IMR-90 (cell line): ENCODE data around the gene EGFR. TPM values are rescaled to one million over a fixed set of nuclear protein-coding genes. Genes with fewer than 3 reads are reported as not detected.

Experiments
- ATAC-seq: fragments of 200-7000 bp; cut with Tn5 transposase; 2 replicates; pipeline ENCODE4 v1.9.1; 2020; ENCODE audit warnings: low read depth, mild to moderate bottlenecking, moderate library complexity
- BruUV-seq: library from RNA; stranded (reverse); fragments of 400-500 nt; replicated peaks from 2 replicates; lab custom pipeline; 2021; lab: Mats Ljungman, UMichigan
- CTCF ChIA-PET: fragments of 300-600 bp; formaldehyde crosslinking; extraction: SDS; loops from one replicate; lab custom pipeline; 2021; ENCODE audit warnings: antibody characterized with exemption; lab: Yijun Ruan, JAX
- POLR2A ChIA-PET: fragments of 300-600 bp; sonication (Branson Sonifier 250); formaldehyde crosslinking; loops from one replicate; lab custom pipeline; 2022; ENCODE audit warnings: antibody characterized with exemption; ENCODE audit not compliant: unreplicated experiment; lab: Charles Lee
- DNase-seq: peaks from one replicate; pipeline ENCODE4 v3.0.0; 2013
- H2AFZ ChIP-seq: replicated peaks from 2 replicates; pipeline ENCODE3; 2013; ENCODE audit warnings: low read length, mild to moderate bottlenecking; ENCODE audit not compliant: poor library complexity
- H2AK5ac ChIP-seq: 2 replicates; pipeline ENCODE4 v1.6.1; 2013; ENCODE audit warnings: low read depth, low read length, inconsistent platforms
- H2AK9ac ChIP-seq: replicated peaks from 2 replicates; pipeline ENCODE3; 2013; ENCODE audit warnings: mild to moderate bottlenecking, low read depth, low read length, moderate library complexity; ENCODE audit not compliant: poor library complexity
- H2BK120ac ChIP-seq: 2 replicates; pipeline ENCODE4 v1.6.1; 2013; ENCODE audit warnings: low read depth, low read length, inconsistent platforms
- H2BK15ac ChIP-seq: 3 replicates; pipeline ENCODE4 v1.6.1; 2013; ENCODE audit warnings: low read depth, low read length, inconsistent platforms
- H2BK20ac ChIP-seq: 2 replicates; pipeline ENCODE4 v1.6.1; 2013; ENCODE audit warnings: low read depth, mild to moderate bottlenecking, inconsistent platforms, low read length, moderate library complexity
- H2BK5ac ChIP-seq: 2 replicates; pipeline ENCODE4 v1.6.1; 2013; ENCODE audit warnings: mild to moderate bottlenecking, low read depth, low read length, inconsistent platforms; ENCODE audit not compliant: poor library complexity, severe bottlenecking
- H3K14ac ChIP-seq: replicated peaks from 2 replicates; pipeline ENCODE4 v1.6.1; 2013; ENCODE audit warnings: low read depth, low read length, inconsistent platforms
- H3K18ac ChIP-seq: 2 replicates; pipeline ENCODE4 v1.6.1; 2013; ENCODE audit warnings: low read depth, low read length, control low read depth
- H3K23ac ChIP-seq: 2 replicates; pipeline ENCODE4 v1.6.1; 2013; ENCODE audit warnings: low read depth, low read length, inconsistent platforms
- H3K27ac ChIP-seq: 2 replicates; pipeline ENCODE4 v1.5.1; 2013; ENCODE audit warnings: mild to moderate bottlenecking, control low read depth, low read length; ENCODE audit not compliant: insufficient read depth
- H3K27me3 ChIP-seq: 2 replicates; pipeline ENCODE4 v1.6.1; 2013; ENCODE audit warnings: low read length; ENCODE audit not compliant: control insufficient read depth, insufficient read depth
- H3K36me3 ChIP-seq: 2 replicates; pipeline ENCODE4 v1.6.1; 2013; ENCODE audit warnings: low read length, mixed read lengths; ENCODE audit not compliant: control insufficient read depth, insufficient read depth
- H3K4ac ChIP-seq: 2 replicates; pipeline ENCODE4 v1.6.1; 2013; ENCODE audit warnings: low read depth, low read length, inconsistent platforms
- H3K4me1 ChIP-seq: 2 replicates; pipeline ENCODE4 v1.6.1; 2013; ENCODE audit warnings: low read length, mixed read lengths; ENCODE audit not compliant: control insufficient read depth, insufficient read depth
- H3K4me2 ChIP-seq: 2 replicates; pipeline ENCODE4 v1.6.1; 2013; ENCODE audit warnings: low read depth, mild to moderate bottlenecking, control low read depth, low read length, moderate library complexity
- H3K4me3 ChIP-seq: 2 replicates; pipeline ENCODE4 v1.5.1; 2013; ENCODE audit warnings: low read depth, mild to moderate bottlenecking, control low read depth, low read length, moderate library complexity; ENCODE audit not compliant: insufficient read depth
- H3K56ac ChIP-seq: 2 replicates; pipeline ENCODE4 v1.6.1; 2013; ENCODE audit warnings: low read length, inconsistent platforms; ENCODE audit not compliant: insufficient read depth; ENCODE audit errors: extremely low read depth
- H3K79me1 ChIP-seq, 2 experiments: 2 replicates each; pipeline ENCODE4 v1.6.1; 2013; ENCODE audit warnings: low read length in 2 of 2, inconsistent platforms in 1 of 2, low read depth in 1 of 2
- H3K9ac ChIP-seq: 2 replicates; pipeline ENCODE4 v1.6.1; 2013; ENCODE audit warnings: low read depth, low read length, control low read depth
- H3K9me1 ChIP-seq: 2 replicates; pipeline ENCODE4 v1.6.1; 2013; ENCODE audit warnings: low read length, inconsistent platforms; ENCODE audit not compliant: insufficient read depth
- H3K9me3 ChIP-seq: 2 replicates; pipeline ENCODE4 v1.6.1; 2013; ENCODE audit warnings: low read length; ENCODE audit not compliant: control insufficient read depth, insufficient read depth
- H4K20me1 ChIP-seq: 2 replicates; pipeline ENCODE4 v1.6.1; 2013; ENCODE audit warnings: low read length, inconsistent platforms; ENCODE audit not compliant: insufficient read depth
- H4K5ac ChIP-seq: 2 replicates; pipeline ENCODE4 v1.6.1; 2013; ENCODE audit warnings: mild to moderate bottlenecking, low read depth, low read length, control low read depth
- H4K8ac ChIP-seq, 2 experiments: 2 replicates each; pipeline ENCODE4 v1.6.1; 2013; ENCODE audit warnings: low read depth in 2 of 2, low read length in 2 of 2, control low read depth in 1 of 2, inconsistent platforms in 1 of 2
- H4K91ac ChIP-seq: 2 replicates; pipeline ENCODE4 v1.6.1; 2013; ENCODE audit warnings: low read depth, low read length, inconsistent platforms; ENCODE audit not compliant: insufficient read depth
- BHLHE40 ChIP-seq: fragments of 150-350 bp; IDR thresholded peaks from 2 replicates; pipeline ENCODE4 v1.6.1; 2016; ENCODE audit warnings: mild to moderate bottlenecking, low read depth, low read length
- CHD1 ChIP-seq: IDR thresholded peaks from 2 replicates; pipeline ENCODE4 v1.6.1; 2012; ENCODE audit warnings: low read depth, low read length, improper control_type of control experiment
- FOS ChIP-seq: fragments of 150-350 bp; IDR thresholded peaks from 2 replicates; pipeline ENCODE4 v1.6.1; 2016; ENCODE audit warnings: low read depth, low read length
- MAFK ChIP-seq: IDR thresholded peaks from 2 replicates; pipeline ENCODE4 v1.6.1; 2012; ENCODE audit warnings: low read depth, low read length, improper control_type of control experiment
- MAZ ChIP-seq: IDR thresholded peaks from 2 replicates; pipeline ENCODE4 v1.6.1; 2012; ENCODE audit warnings: low read depth, mild to moderate bottlenecking, low read length, improper control_type of control experiment, moderate library complexity, borderline replicate concordance
- MXI1 ChIP-seq: IDR thresholded peaks from 2 replicates; pipeline ENCODE4 v1.6.1; 2012; ENCODE audit warnings: low read depth, mild to moderate bottlenecking, low read length, moderate library complexity, borderline replicate concordance
- NFE2L2 ChIP-seq: fragments of 150-350 bp; IDR thresholded peaks from 2 replicates; pipeline ENCODE4 v1.6.1; 2016; ENCODE audit warnings: low read depth, mild to moderate bottlenecking, low read length
- RAD21 ChIP-seq: IDR thresholded peaks from 2 replicates; pipeline ENCODE4 v1.6.1; 2012; ENCODE audit warnings: low read length, improper control_type of control experiment
- RCOR1 ChIP-seq: IDR thresholded peaks from 2 replicates; pipeline ENCODE4 v1.6.1; 2012; ENCODE audit warnings: mild to moderate bottlenecking, low read length, improper control_type of control experiment; ENCODE audit not compliant: insufficient replicate concordance
- RFX5 ChIP-seq: IDR thresholded peaks from 2 replicates; pipeline ENCODE4 v1.8.0; 2012; ENCODE audit warnings: low read depth, mild to moderate bottlenecking, low read length, moderate library complexity
- SMC3 ChIP-seq: fragments of 150-350 bp; IDR thresholded peaks from 2 replicates; pipeline ENCODE4 v1.6.1; 2016; ENCODE audit warnings: low read depth, mild to moderate bottlenecking, antibody characterized with exemption, low read length, moderate library complexity
- dilution Hi-C: fragments of 300-500 bp; cut with HindIII; formaldehyde crosslinking; loops from one replicate; pipeline ENCODE4 v1.14.3; 2018; ENCODE audit warnings: low sequenced_read_pairs; ENCODE audit not compliant: unreplicated experiment
- in situ Hi-C: fragments of 300-500 bp; cut with MboI; formaldehyde crosslinking; loops from 3 replicates; pipeline ENCODE4 v1.14.3; 2019; ENCODE audit warnings: low sequenced_read_pairs, inconsistent platforms, mixed read lengths
- intact Hi-C: fragments of 100-400 bp; cut with micrococcal nuclease; formaldehyde crosslinking; loops from 2 replicates; pipeline ENCODE4 v1.10.0; 2022
- polyA plus RNA-seq, 3 experiments: library from polyadenylated mRNA; depleted of rRNA; stranded (reverse); fragments of >200 nt; gene quantifications; 2 replicates each; pipeline ENCODE4 v1.2.3, GENCODE V29; 2012; ENCODE audit warnings: low replicate concordance in 1 of 3
- total RNA-seq: library from RNA; depleted of rRNA; stranded (reverse); fragments of >200 nt; gene quantifications from 2 replicates; pipeline ENCODE4 v1.2.3, GENCODE V29; 2012
- TF ChIP-seq, protein P1 (sequence below): conservative IDR thresholded peaks from 2 replicates; pipeline ENCODE4 v1.5.1; 2012; ENCODE audit warnings: mild to moderate bottlenecking, low read depth, low read length, improper control_type of control experiment
- TF ChIP-seq, protein P2 (sequence below): fragments of 150-350 bp; IDR thresholded peaks from 2 replicates; pipeline ENCODE4 v1.6.1; 2016; ENCODE audit warnings: low read depth, mild to moderate bottlenecking, low read length, moderate library complexity, borderline replicate concordance

The EGFR gene
- total and polyA plus RNA-seq, 2 of the 4 experiments (the other 2 are of a cell fraction) = 36.9 to 60.4 TPM

DNA sequence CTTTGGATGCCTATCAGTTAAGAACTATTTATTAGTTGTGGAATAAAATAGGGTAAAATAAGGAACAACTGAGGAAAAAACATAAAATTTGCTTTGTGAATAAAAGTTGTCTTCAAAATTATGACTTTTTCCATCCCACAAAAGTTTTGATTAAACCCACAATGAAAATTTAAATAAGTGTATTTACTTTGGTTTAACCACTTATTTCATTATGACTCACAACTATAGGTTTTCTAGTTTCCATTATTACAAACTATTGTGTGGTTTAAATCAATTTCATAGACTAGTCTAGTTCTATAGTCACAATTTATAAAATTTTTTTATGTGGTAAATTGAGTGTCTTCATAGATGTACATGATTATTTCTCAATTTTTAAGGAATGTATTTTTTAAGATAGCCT is 116.6 kb downstream of the EGFR start:
- Histone ChIP-seq H3K9ac (no peak overlapping the region), H3K36me3 (peaks cover 4% of the 10 kb centered on the region; the same call in 1 of the 2 replicates), H4K20me1 (no peaks in the 10 kb centered on the region), H4K91ac (no peak overlapping the region), H4K5ac (no peak overlapping the region), H3K56ac (no peak overlapping the region), H3K9me1 (peaks cover 13% of the 10 kb centered on the region), H4K8ac (no peak overlapping the region; a peak in 1 of 4 replicates), H3K4ac (no peak overlapping the region), H2AK5ac (no peak overlapping the region), H2BK20ac (no peak overlapping the region), H3K4me1 (peaks cover 32% of the 10 kb centered on the region), H2AK9ac (no peak overlapping the region), H3K9me3 (peaks cover 2% of the 10 kb centered on the region), H3K27ac (no peak overlapping the region), H2AFZ (no peak overlapping the region), H2BK5ac (no peak overlapping the region), H3K14ac (no peak overlapping the region), H2BK15ac (no peak overlapping the region), H3K79me1 (peaks cover 22 to 74% of the 10 kb centered on the region in 2 experiments), H2BK120ac (no peak overlapping the region), H3K4me3 (no peak overlapping the region), H3K4me2 (no peak overlapping the region), H3K27me3 (no peaks in the 10 kb centered on the region), H3K18ac (no peak overlapping the region), H3K23ac (no peak overlapping the region)
- CTCF ChIA-PET = no interaction called here
- no TSS peak for BruUV-seq
- in situ Hi-C loops = no loop called here
- no peak for DNase-seq
- intact Hi-C loops = no loop called here
- no peak for ATAC-seq
- dilution Hi-C loops = no loop called here
- POLR2A ChIA-PET = no interaction called here
- TF ChIP-seq MXI1 (no peak), FOS (no peak), SMC3 (no peak), RCOR1 (no peak), BHLHE40 (no peak), MAZ (no peak), RAD21 (no peak), NFE2L2 (no peak), CHD1 (no peak), MAFK (no peak), RFX5 (no peak)
- TF ChIP-seq, protein P1, sequence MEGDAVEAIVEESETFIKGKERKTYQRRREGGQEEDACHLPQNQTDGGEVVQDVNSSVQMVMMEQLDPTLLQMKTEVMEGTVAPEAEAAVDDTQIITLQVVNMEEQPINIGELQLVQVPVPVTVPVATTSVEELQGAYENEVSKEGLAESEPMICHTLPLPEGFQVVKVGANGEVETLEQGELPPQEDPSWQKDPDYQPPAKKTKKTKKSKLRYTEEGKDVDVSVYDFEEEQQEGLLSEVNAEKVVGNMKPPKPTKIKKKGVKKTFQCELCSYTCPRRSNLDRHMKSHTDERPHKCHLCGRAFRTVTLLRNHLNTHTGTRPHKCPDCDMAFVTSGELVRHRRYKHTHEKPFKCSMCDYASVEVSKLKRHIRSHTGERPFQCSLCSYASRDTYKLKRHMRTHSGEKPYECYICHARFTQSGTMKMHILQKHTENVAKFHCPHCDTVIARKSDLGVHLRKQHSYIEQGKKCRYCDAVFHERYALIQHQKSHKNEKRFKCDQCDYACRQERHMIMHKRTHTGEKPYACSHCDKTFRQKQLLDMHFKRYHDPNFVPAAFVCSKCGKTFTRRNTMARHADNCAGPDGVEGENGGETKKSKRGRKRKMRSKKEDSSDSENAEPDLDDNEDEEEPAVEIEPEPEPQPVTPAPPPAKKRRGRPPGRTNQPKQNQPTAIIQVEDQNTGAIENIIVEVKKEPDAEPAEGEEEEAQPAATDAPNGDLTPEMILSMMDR = no peak
- TF ChIP-seq, protein P2, sequence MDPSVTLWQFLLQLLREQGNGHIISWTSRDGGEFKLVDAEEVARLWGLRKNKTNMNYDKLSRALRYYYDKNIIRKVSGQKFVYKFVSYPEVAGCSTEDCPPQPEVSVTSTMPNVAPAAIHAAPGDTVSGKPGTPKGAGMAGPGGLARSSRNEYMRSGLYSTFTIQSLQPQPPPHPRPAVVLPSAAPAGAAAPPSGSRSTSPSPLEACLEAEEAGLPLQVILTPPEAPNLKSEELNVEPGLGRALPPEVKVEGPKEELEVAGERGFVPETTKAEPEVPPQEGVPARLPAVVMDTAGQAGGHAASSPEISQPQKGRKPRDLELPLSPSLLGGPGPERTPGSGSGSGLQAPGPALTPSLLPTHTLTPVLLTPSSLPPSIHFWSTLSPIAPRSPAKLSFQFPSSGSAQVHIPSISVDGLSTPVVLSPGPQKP = no peak
